Sigmoid colon (tissue), 4 donors: Measurements from ENCODE around the gene FLII.

ENCODE experiments used
- EP300 ChIP-seq, 4 donors: sonication (generic); formaldehyde crosslinking; IDR thresholded peaks; one replicate each; pipeline ENCODE4 v1.6.1; 2017; ENCODE audit warnings: antibody characterized with exemption in 4 of 4
- POLR2A ChIP-seq, 2 donors: fragments of 450-650 bp; IDR thresholded peaks; one replicate each; pipeline ENCODE4 v1.6.1; 2016; ENCODE audit warnings: antibody characterized with exemption in 2 of 2, mild to moderate bottlenecking in 2 of 2, moderate library complexity in 2 of 2
- POLR2AphosphoS5 ChIP-seq, 4 donors: sonication (generic); formaldehyde crosslinking; IDR thresholded peaks; one replicate each; pipeline ENCODE4 v1.6.1; 2017; ENCODE audit warnings: antibody characterized with exemption in 4 of 4
- TF ChIP-seq, protein P1 (sequence below), 4 experiments: fragments of 450-650 bp in 3 of 4; fragments of 200-600 bp in 1 of 4; IDR thresholded peaks; one replicate each; pipeline ENCODE4 v1.5.1; 2016 to 2019; ENCODE audit warnings: antibody characterized with exemption in 4 of 4, mild to moderate bottlenecking in 3 of 4, moderate library complexity in 2 of 4

DNA sequence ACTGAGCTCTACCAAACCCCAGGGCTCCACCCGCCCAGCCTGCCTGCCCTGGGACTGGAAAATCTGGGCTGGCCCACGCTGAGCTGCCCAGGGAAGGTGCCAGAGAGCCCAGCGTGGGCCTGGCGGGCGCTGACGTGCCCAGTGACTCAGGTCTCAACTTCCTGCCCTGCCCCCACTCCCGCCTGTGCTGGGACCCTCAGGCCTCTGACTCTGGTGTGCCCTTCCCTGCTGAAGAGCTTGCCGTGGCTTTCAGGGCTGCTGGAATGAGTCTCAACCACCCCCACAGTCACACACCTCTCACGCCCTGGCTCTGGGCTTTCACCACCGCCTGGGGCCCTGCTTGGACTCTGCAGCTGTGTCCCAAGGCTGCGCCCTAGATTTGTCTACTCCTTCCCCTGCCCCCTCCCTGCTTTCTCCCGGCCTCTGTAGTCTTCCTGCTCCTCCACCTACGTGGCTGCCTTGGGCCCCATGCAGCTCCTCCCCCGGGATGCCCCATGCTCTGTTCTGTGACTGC is 22.7 kb downstream of the FLII start:
- TF ChIP-seq, protein P1, sequence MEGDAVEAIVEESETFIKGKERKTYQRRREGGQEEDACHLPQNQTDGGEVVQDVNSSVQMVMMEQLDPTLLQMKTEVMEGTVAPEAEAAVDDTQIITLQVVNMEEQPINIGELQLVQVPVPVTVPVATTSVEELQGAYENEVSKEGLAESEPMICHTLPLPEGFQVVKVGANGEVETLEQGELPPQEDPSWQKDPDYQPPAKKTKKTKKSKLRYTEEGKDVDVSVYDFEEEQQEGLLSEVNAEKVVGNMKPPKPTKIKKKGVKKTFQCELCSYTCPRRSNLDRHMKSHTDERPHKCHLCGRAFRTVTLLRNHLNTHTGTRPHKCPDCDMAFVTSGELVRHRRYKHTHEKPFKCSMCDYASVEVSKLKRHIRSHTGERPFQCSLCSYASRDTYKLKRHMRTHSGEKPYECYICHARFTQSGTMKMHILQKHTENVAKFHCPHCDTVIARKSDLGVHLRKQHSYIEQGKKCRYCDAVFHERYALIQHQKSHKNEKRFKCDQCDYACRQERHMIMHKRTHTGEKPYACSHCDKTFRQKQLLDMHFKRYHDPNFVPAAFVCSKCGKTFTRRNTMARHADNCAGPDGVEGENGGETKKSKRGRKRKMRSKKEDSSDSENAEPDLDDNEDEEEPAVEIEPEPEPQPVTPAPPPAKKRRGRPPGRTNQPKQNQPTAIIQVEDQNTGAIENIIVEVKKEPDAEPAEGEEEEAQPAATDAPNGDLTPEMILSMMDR (IDR thresholded peaks at IDR 0.05), result no peak
- TF ChIP-seq POLR2AphosphoS5 (IDR thresholded peaks at IDR 0.05) (no peak), POLR2A (IDR thresholded peaks at IDR 0.05) (no peak), EP300 (IDR thresholded peaks at IDR 0.05) (no peak)
